ENCODE data around the gene CCDC12.

The CCDC12 gene

DNA sequence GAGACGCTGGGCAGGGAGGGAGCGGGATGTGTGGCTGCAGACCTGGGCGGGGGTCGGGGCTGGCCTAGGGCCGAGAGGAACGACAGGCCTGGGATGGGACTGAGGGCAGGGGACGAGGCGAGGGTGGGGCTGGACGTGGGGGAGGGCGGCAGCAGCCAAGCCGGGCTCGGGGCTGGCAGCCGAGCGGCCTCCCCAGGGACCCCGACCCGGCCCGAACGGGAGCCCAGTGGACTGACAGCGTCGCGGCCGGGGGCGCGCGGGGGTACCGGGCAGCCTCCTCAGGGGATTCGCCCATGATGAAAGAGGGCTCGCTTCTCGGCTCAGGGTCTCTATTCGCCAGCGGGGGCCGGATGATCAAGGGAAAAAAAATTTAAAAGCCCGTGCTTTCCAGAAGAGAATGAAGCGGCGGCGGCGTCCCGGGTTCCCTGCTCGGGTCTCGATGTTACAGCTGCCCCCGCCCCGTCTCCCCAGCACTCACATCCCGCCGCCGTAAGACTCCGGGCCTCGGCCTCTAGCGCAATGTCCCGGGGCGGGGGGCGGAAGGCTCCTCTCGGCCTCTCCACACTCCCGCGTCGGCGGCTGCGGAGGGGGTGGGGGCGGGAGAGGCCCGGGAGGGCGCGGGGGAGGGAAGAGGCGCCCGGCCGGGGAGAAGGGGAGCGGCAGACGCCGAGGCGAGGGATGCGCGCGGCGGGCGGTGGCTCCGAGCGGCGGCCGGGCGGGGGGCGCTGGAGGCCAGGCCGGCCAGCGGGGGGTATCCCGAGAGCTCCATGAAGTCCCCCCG, 94.8 kb downstream of the CCDC12 start:
- Histone ChIP-seq H3K4me2 (no peak overlapping the region), H3K4me3 (IDR thresholded peaks at IDR 0.05; ENCODE audit: insufficient read depth, low read depth, low read length) (no peak overlapping the region), H3K9ac (no peak overlapping the region), H4K20me1 (ENCODE audit: insufficient read depth) (no peaks in the 10 kb centered on the region), H3K4me1 (ENCODE audit: low read depth, poor library complexity, severe bottlenecking) (no peaks in the 10 kb centered on the region), H3K36me3 (ENCODE audit: insufficient read depth) (no peaks in the 10 kb centered on the region), H3K79me2 (ENCODE audit: insufficient read depth, low read depth) (no peaks in the 10 kb centered on the region), H3K27ac (no peak overlapping the region), H3K27me3 (ENCODE audit: insufficient read depth, low read depth) (no peaks in the 10 kb centered on the region), H2AFZ (ENCODE audit: low read depth) (no peak overlapping the region)
- TF ChIP-seq, protein P1, sequence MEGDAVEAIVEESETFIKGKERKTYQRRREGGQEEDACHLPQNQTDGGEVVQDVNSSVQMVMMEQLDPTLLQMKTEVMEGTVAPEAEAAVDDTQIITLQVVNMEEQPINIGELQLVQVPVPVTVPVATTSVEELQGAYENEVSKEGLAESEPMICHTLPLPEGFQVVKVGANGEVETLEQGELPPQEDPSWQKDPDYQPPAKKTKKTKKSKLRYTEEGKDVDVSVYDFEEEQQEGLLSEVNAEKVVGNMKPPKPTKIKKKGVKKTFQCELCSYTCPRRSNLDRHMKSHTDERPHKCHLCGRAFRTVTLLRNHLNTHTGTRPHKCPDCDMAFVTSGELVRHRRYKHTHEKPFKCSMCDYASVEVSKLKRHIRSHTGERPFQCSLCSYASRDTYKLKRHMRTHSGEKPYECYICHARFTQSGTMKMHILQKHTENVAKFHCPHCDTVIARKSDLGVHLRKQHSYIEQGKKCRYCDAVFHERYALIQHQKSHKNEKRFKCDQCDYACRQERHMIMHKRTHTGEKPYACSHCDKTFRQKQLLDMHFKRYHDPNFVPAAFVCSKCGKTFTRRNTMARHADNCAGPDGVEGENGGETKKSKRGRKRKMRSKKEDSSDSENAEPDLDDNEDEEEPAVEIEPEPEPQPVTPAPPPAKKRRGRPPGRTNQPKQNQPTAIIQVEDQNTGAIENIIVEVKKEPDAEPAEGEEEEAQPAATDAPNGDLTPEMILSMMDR (conservative IDR thresholded peaks at IDR 0.05; ENCODE audit: low read depth, low read length), result no peak

DNA sequence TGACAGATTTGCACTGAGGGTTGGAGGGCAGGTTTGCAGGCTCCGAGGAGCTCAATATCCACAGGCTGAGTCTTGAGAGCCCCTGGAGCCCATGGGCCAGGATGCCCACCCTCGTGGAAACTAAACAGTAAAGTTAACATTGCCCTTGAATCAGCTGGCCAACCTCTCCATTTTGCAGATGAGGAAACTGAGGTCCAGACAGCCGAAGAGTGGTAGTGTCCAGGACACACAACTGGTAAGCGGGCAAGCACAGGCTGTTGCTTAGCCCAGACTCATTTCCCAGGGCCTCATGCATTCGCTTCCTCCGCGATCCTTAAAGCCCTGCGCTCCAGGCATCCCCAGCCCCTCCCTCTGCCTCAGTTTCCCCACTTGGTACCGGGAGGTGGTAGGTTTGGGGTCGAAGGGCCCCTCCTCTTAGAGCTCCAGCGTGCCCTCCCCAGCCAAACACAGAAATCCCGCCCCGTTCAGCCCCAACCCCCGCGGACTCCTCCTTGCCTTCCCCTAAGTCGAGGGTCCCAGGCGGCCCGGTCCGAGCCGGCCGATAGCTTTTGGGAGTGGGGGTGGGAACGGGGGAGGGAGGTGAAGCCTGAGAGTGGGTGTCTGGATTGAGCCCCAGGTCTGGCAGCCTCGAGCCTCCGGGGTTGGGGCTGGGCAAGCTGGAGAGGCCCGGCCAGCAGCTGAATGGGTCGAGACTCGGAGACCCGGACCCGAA, 95.5 kb downstream of the CCDC12 start:
- no peak overlapping the region for H2AFZ ChIP-seq (ENCODE audit: low read depth)
- no peak overlapping the region for H3K27ac ChIP-seq
- H3K4me3 ChIP-seq (IDR thresholded peaks at IDR 0.05; ENCODE audit: insufficient read depth, low read depth, low read length), result no peak overlapping the region
- H3K4me1 ChIP-seq (ENCODE audit: low read depth, poor library complexity, severe bottlenecking), result no peaks in the 10 kb centered on the region
- TF ChIP-seq, protein P1 (conservative IDR thresholded peaks at IDR 0.05; ENCODE audit: low read depth, low read length), result no peak
- H3K27me3 ChIP-seq (ENCODE audit: insufficient read depth, low read depth), result no peaks in the 10 kb centered on the region
- H3K4me2 ChIP-seq, result no peak overlapping the region
- H3K36me3 ChIP-seq (ENCODE audit: insufficient read depth), result no peaks in the 10 kb centered on the region
- no peaks in the 10 kb centered on the region for H4K20me1 ChIP-seq (ENCODE audit: insufficient read depth)
- H3K79me2 ChIP-seq (ENCODE audit: insufficient read depth, low read depth), result no peaks in the 10 kb centered on the region
- no peak overlapping the region for H3K9ac ChIP-seq

DNA sequence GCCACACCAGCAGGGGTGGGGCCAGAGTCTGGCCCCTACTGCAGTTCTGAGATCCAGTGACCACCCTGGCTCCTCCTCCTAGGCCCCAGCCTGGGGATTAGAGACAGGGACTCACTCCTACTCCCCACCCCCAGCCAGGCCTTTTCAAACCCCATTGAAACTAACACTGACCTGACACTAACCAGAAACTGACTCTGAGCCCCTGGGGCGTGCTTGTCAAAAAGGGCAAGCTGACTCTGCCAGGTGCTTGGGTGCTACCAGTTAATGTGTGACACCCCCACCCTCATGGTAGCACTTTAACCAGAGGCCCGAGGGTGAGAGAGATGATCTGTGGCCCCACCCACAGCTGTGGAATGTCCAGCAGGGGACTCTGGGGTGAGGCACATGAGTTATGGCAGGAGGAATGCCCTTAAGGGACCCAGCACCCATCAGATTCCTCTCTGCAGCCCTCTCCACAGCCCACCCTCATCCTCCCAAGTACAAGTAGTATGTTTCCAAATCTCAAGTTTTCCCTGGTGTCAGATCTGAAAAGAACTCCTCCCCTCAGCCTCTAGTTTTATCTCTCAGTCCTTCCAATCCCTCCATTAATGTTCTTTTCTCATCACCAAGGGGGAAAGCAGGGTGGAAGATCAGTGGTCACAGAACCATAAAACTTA, 97.6 kb downstream of the CCDC12 start:
- H3K36me3 ChIP-seq (ENCODE audit: insufficient read depth), result no peaks in the 10 kb centered on the region
- TF ChIP-seq, protein P1 (conservative IDR thresholded peaks at IDR 0.05; ENCODE audit: low read depth, low read length), result no peak
- H3K4me2 ChIP-seq, result no peak overlapping the region
- no peaks in the 10 kb centered on the region for H3K27me3 ChIP-seq (ENCODE audit: insufficient read depth, low read depth)
- H4K20me1 ChIP-seq (ENCODE audit: insufficient read depth), result no peaks in the 10 kb centered on the region
- H3K27ac ChIP-seq, result no peak overlapping the region
- H3K79me2 ChIP-seq (ENCODE audit: insufficient read depth, low read depth), result no peaks in the 10 kb centered on the region
- no peak overlapping the region for H3K9ac ChIP-seq
- no peak overlapping the region for H2AFZ ChIP-seq (ENCODE audit: low read depth)
- H3K4me3 ChIP-seq (IDR thresholded peaks at IDR 0.05; ENCODE audit: insufficient read depth, low read depth, low read length), result no peak overlapping the region
- no peaks in the 10 kb centered on the region for H3K4me1 ChIP-seq (ENCODE audit: low read depth, poor library complexity, severe bottlenecking)

DNA sequence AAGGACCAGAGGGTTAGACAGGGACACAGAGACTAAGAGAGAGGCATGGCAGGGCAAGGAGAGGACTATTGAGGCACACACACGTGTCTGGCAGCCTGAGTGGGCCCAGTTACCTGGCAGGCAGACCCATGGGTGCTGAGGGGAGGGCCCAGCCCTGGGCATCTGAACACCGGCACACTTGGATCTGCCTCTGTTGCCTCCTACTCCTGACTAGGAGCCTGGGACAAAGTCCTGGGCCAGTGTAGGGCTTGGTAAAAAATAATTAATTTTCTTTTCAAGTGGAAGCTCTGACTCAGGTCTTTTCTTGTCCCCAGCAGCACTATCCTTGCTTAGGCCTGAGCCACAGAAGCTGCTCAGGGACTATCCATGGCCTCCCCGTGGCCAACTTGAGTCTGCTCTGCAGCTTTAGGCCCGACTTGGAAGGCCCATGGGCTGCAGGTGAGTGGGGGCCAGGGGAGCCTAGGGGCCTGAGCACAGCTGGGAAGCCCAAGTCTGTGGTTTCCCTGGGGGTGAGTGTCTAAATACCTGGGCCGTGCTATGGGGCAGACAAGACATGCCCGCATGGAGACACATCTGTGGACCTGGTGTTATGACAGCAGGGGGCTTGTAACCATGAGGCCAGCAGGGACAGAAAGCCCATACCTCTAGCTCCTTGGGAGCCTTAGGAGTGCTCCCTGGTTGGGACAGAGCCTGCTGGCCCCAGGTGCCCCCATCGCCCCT, 99.0 kb downstream of the CCDC12 start, which contains the start of gene PTH1R:
TSS of gene PTH1R (plus strand) at position 316 of the 720 bp plus-strand sequence. CDS start 5,839 bp downstream, outside the sequence.
- Histone ChIP-seq H3K4me2 (no peak within 1 kb of the TSS), H3K79me2 (ENCODE audit: insufficient read depth, low read depth) (no peaks in the 10 kb centered on the region), H3K27ac (no peak within 1 kb of the TSS), H4K20me1 (ENCODE audit: insufficient read depth) (no peaks in the 10 kb centered on the region), H3K4me3 (IDR thresholded peaks at IDR 0.05; ENCODE audit: insufficient read depth, low read depth, low read length) (no peak within 1 kb of the TSS), H3K36me3 (ENCODE audit: insufficient read depth) (no peaks in the 10 kb centered on the region), H2AFZ (ENCODE audit: low read depth) (no peak within 1 kb of the TSS), H3K9ac (no peak within 1 kb of the TSS), H3K4me1 (ENCODE audit: low read depth, poor library complexity, severe bottlenecking) (no peaks in the 10 kb centered on the region), H3K27me3 (ENCODE audit: insufficient read depth, low read depth) (no peaks in the 10 kb centered on the region)
- TF ChIP-seq, protein P1 (conservative IDR thresholded peaks at IDR 0.05; ENCODE audit: low read depth, low read length), result no peak
